Peyer's patch (tissue), 4 donors: ENCODE data around the gene PRTG. TPM values are rescaled to one million over a fixed set of nuclear protein-coding genes. Genes with fewer than 3 reads are reported as not detected.

ENCODE experiments used
- DNase-seq, 3 donors: peaks; one replicate each; pipeline ENCODE4 v3.0.0-alpha.2; 2017 to 2019
- H3K27ac ChIP-seq, 4 donors: fragments of 200-600 bp; sonication (generic); one replicate each; pipeline ENCODE4 v1.5.1; 2016 to 2019
- H3K27me3 ChIP-seq, 2 donors: fragments of 200-600 bp; sonication (generic); one replicate each; pipeline ENCODE4 v1.5.1; 2019
- H3K36me3 ChIP-seq, 3 donors: fragments of 200-600 bp; sonication (generic); one replicate each; pipeline ENCODE4 v1.5.1; 2016 to 2019
- H3K4me1 ChIP-seq, 4 donors: fragments of 200-600 bp; sonication (generic); one replicate each; pipeline ENCODE4 v1.5.1; 2016 to 2019
- H3K4me3 ChIP-seq, 4 donors: fragments of 200-600 bp; sonication (generic); 1 replicate in 3 of 4; 2 replicates in 1 of 4; pipeline ENCODE4 v1.5.1; 2016 to 2019; ENCODE audit warnings: mild to moderate bottlenecking in 1 of 4
- H3K9me3 ChIP-seq, 4 donors: fragments of 200-600 bp; sonication (generic); one replicate each; pipeline ENCODE4 v1.5.1; 2016 to 2019; ENCODE audit warnings: mild to moderate bottlenecking in 1 of 4
- POLR2A ChIP-seq, 2 donors: fragments of 450-650 bp; IDR thresholded peaks; one replicate each; pipeline ENCODE4 v1.5.1; 2017; ENCODE audit warnings: antibody characterized with exemption in 2 of 2, mild to moderate bottlenecking in 2 of 2, moderate library complexity in 2 of 2
- total RNA-seq, 4 donors: library from RNA; depleted of rRNA; stranded (reverse); fragments of >200 nt; gene quantifications; one replicate each; pipeline ENCODE4 v1.1.0, GENCODE V29; 2016
- TF ChIP-seq, protein P1 (sequence below), 6 experiments: fragments of 450-650 bp in 4 of 6; fragments of 200-600 bp in 2 of 6; sonication (generic) in 1 of 6; IDR thresholded peaks; one replicate each; pipeline ENCODE4 v1.5.1; 2017 to 2019; ENCODE audit warnings: antibody characterized with exemption in 6 of 6, mild to moderate bottlenecking in 3 of 6, moderate library complexity in 1 of 6

Gene PRTG
- total RNA-seq, 4 donors from 2014 or later: 0.19 to 6.6 (median 0.54) TPM; not detected in 1

DNA sequence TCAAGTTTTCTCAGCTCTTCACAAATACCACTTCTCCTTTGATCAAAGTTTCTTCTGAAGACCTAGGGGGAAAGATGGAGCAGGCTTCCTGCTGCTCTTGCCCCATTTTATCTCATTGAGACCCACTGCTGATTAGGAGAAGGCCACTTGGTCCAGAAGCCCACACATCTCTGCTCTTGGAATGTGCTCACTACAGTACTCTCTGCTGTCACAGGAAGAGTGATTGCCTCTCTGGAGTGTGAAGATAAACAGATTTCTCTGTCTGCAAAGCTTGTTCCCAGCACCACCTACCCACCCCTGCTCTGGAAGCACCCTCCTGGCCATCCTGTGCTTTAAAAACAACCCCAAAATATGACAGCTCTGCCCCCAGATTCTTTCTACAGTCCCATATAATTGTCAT lies 41.3 kb upstream of the PRTG start:
- no peaks in the 10 kb centered on the region for H3K36me3 ChIP-seq
- no peak overlapping the region for H3K4me3 ChIP-seq
- H3K27ac ChIP-seq: no peak overlapping the region
- TF ChIP-seq POLR2A (IDR thresholded peaks at IDR 0.05): no peak
- TF ChIP-seq, protein P1, sequence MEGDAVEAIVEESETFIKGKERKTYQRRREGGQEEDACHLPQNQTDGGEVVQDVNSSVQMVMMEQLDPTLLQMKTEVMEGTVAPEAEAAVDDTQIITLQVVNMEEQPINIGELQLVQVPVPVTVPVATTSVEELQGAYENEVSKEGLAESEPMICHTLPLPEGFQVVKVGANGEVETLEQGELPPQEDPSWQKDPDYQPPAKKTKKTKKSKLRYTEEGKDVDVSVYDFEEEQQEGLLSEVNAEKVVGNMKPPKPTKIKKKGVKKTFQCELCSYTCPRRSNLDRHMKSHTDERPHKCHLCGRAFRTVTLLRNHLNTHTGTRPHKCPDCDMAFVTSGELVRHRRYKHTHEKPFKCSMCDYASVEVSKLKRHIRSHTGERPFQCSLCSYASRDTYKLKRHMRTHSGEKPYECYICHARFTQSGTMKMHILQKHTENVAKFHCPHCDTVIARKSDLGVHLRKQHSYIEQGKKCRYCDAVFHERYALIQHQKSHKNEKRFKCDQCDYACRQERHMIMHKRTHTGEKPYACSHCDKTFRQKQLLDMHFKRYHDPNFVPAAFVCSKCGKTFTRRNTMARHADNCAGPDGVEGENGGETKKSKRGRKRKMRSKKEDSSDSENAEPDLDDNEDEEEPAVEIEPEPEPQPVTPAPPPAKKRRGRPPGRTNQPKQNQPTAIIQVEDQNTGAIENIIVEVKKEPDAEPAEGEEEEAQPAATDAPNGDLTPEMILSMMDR (IDR thresholded peaks at IDR 0.05): no peak
- H3K27me3 ChIP-seq: no peaks in the 10 kb centered on the region
- H3K9me3 ChIP-seq: no peaks in the 10 kb centered on the region
- H3K4me1 ChIP-seq: no peaks in the 10 kb centered on the region
- no peak for DNase-seq

DNA sequence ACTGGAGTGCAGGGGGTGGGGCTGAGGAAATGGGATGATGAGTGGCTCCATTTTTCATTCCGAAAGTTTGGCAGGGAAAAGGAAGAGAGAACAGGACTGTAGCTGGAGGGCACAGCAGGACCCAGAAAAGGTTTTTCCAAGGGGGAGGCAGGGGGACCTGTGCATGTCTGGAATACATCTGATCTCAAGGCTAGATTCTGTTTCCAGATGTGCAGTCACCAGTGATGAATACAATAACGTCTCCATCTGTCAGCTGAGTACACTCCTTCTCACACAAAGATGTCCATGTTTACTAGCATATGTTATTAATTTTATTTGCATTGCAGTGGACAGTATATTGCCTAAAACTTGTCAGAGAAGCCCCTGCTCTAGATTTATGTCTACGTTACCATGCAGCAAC lies 39.9 kb upstream of the PRTG start:
- no peak for TF ChIP-seq POLR2A (IDR thresholded peaks at IDR 0.05)
- Histone ChIP-seq H3K4me3 (no peak overlapping the region), H3K27ac (no peak overlapping the region), H3K4me1 (no peaks in the 10 kb centered on the region), H3K36me3 (no peaks in the 10 kb centered on the region), H3K9me3 (no peaks in the 10 kb centered on the region), H3K27me3 (no peaks in the 10 kb centered on the region)
- DNase-seq: no peak

DNA sequence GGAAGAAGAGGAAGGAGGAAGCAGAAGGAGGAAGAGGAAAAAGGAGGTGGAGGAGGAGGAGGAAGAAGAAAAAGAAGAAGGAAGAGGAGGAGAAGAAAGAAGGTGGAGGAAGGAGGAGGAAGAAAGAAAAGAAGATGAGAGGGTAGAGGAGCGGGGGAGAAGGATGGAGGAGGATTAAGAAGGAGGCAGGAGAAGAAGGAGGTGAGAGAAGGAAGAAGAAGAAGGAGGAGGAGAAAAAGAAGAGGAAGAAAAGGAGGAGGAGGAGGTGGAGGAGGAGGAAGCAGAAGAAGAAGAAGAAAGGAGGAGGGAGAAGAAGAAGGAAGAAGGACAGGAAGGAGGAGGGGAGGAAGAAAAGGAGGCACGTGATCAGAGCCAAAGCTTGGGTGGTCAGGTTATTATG lies 37.3 kb upstream of the PRTG start:
- Histone ChIP-seq H3K27ac (no peak overlapping the region), H3K27me3 (no peaks in the 10 kb centered on the region), H3K9me3 (no peaks in the 10 kb centered on the region), H3K4me1 (no peaks in the 10 kb centered on the region), H3K4me3 (no peak overlapping the region), H3K36me3 (no peaks in the 10 kb centered on the region)
- DNase-seq: no peak
- TF ChIP-seq, protein P1 (IDR thresholded peaks at IDR 0.05): no peak
- no peak for TF ChIP-seq POLR2A (IDR thresholded peaks at IDR 0.05)

DNA sequence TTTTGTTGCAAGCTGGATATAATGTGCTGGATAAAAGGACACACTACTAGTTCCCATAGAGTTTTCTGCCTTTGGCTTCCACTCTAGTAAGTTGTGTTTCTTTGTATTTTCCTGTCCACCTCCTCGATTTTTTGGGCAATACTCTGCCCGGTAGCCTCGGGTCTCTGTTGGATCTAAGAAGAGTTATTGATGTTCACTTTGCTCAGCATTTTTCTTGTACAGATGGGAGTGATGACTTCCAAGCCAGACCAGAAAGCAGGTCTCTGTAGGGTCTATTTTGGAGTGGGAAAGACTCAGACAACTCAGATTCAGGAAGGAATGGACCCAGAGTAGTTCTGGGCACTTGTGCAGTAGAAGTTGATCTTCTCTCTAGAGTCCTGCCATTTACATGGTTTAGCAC lies 36.0 kb upstream of the PRTG start:
- H3K4me3 ChIP-seq: no peak overlapping the region
- no peak for DNase-seq
- H3K36me3 ChIP-seq: no peaks in the 10 kb centered on the region
- H3K9me3 ChIP-seq: no peaks in the 10 kb centered on the region
- TF ChIP-seq POLR2A (IDR thresholded peaks at IDR 0.05): no peak
- TF ChIP-seq, protein P1 (IDR thresholded peaks at IDR 0.05): no peak
- H3K4me1 ChIP-seq: no peaks in the 10 kb centered on the region
- no peak overlapping the region for H3K27ac ChIP-seq
- H3K27me3 ChIP-seq: no peaks in the 10 kb centered on the region

DNA sequence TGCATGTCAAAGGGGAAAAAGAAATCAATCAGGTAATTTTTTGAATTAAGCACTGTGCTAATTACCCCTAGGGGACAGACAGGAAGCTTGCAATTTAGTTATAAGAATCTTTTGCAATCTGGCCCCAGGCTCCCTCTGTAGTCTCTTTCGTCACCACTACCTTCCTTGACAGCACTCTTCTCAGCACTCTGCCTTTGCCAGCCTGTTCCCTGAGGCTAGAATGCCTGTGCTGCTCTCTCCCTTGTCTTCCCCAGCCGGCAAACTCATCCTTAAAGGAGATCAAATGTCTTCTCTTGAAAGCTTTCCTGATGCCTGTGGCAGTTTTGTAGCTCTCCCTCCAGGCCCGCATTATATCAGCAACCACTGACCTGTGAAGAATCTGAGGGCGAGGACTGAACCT lies 32.4 kb upstream of the PRTG start:
- no peaks in the 10 kb centered on the region for H3K4me1 ChIP-seq
- TF ChIP-seq, protein P1 (IDR thresholded peaks at IDR 0.05): no peak
- no peak for TF ChIP-seq POLR2A (IDR thresholded peaks at IDR 0.05)
- DNase-seq: no peak
- no peak overlapping the region for H3K27ac ChIP-seq
- H3K36me3 ChIP-seq: no peaks in the 10 kb centered on the region
- H3K9me3 ChIP-seq: no peaks in the 10 kb centered on the region
- no peaks in the 10 kb centered on the region for H3K27me3 ChIP-seq
- no peak overlapping the region for H3K4me3 ChIP-seq

DNA sequence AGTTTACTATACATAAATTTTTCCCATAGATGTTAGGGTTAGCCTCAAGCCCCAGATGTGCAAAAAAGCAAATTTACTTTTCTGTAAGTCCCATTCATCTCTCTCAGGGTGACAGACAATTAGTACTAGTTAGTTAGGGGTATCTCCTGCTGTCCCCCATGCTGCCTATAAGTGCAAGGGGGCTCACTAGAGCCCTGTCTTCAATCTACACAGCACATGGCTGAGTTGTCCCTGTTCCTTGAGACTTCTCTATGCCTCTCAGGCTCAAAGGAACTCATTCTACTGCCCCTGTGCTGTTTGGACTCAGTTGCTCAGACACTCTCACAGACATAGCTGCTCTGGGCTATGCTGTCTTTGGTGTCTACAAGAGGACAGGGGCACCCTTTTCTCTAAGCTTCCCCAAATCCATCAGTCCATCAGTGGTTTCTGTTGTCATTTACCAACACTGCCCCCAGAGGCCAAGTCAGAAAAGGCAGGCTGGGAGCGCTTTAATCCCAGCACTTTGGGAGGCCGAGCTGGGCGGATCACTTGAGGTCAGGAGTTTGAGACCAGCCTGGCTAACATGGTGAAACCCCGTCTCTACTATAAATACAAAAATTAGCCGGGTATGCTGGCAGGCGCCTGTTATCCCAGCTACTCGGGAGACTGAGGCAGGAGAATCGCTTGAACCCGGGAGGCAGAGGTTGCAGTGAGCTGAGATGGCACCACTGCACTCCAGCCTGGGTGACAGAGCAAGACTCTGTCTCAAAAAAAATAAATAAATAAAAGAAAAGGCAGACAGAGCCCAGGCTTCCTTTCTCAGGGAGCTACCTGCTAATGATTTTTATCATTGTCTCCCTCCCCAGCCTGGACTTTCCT lies 31.4 kb upstream of the PRTG start:
- H3K4me3 ChIP-seq: no peak overlapping the region
- no peaks in the 10 kb centered on the region for H3K9me3 ChIP-seq
- no peaks in the 10 kb centered on the region for H3K4me1 ChIP-seq
- peak; percentile 20 to 69 (median 49) for DNase-seq
- TF ChIP-seq POLR2A (IDR thresholded peaks at IDR 0.05): no peak
- TF ChIP-seq, protein P1 (IDR thresholded peaks at IDR 0.05): peak; percentile 18 to 51 (median 31)
- H3K36me3 ChIP-seq: no peaks in the 10 kb centered on the region
- H3K27me3 ChIP-seq: no peaks in the 10 kb centered on the region
- no peak overlapping the region for H3K27ac ChIP-seq
